H9 (cell line): ENCODE measurements around the gene ERC1. TPM values are rescaled to one million over a fixed set of nuclear protein-coding genes. Genes with fewer than 3 reads are reported as not detected.
A peak's percentile ranks its signal among the peaks of the same experiment; 100 is the strongest.

Experiments used
- DNase-seq: peaks from one replicate; pipeline ENCODE4 v3.0.0-alpha.2; 2017
- H2AFZ ChIP-seq: one replicate; pipeline ENCODE4 v1.6.1; 2013; ENCODE audit warnings: mild to moderate bottlenecking, low read length, control low read depth, moderate library complexity
- H2AK5ac ChIP-seq: 2 replicates; pipeline ENCODE4 v1.6.1; 2013; ENCODE audit warnings: low read length, control low read depth, mixed read lengths; ENCODE audit not compliant: insufficient read length
- H2BK120ac ChIP-seq: one replicate; pipeline ENCODE4 v1.6.1; 2013; ENCODE audit warnings: low read depth, mild to moderate bottlenecking, low read length, control low read depth, inconsistent platforms; ENCODE audit not compliant: poor library complexity, severe bottlenecking
- H2BK12ac ChIP-seq: 2 replicates; pipeline ENCODE4 v1.6.1; 2013; ENCODE audit warnings: low read length, control low read depth, mixed read lengths, low read depth; ENCODE audit not compliant: insufficient read length
- H2BK15ac ChIP-seq: 2 replicates; pipeline ENCODE4 v1.6.1; 2013; ENCODE audit warnings: low read depth, low read length, control low read depth
- H2BK20ac ChIP-seq: one replicate; pipeline ENCODE4 v1.6.1; 2013; ENCODE audit warnings: low read depth, mild to moderate bottlenecking, low read length, control low read depth, inconsistent platforms; ENCODE audit not compliant: poor library complexity, severe bottlenecking
- H2BK5ac ChIP-seq: 2 replicates; pipeline ENCODE4 v1.6.1; 2013; ENCODE audit warnings: low read length, control low read depth, mixed read lengths; ENCODE audit not compliant: insufficient read length
- H3K14ac ChIP-seq: 2 replicates; pipeline ENCODE4 v1.6.1; 2013; ENCODE audit warnings: low read length, control low read depth; ENCODE audit not compliant: insufficient read depth
- H3K18ac ChIP-seq: 2 replicates; pipeline ENCODE4 v1.6.1; 2013; ENCODE audit warnings: low read depth, mild to moderate bottlenecking, mixed read lengths, low read length, control low read depth; ENCODE audit not compliant: insufficient read length
- H3K23ac ChIP-seq: 2 replicates; pipeline ENCODE4 v1.6.1; 2013; ENCODE audit warnings: low read length, control low read depth, mixed read lengths, low read depth; ENCODE audit not compliant: insufficient read length
- H3K23me2 ChIP-seq: 2 replicates; pipeline ENCODE4 v1.6.1; 2013; ENCODE audit warnings: low read depth, mild to moderate bottlenecking, mixed read lengths, low read length, control low read depth; ENCODE audit not compliant: insufficient read length, poor library complexity, severe bottlenecking
- H3K27ac ChIP-seq: 2 replicates; pipeline ENCODE4 v1.5.1; 2013; ENCODE audit warnings: low read length, control low read depth, mixed read lengths, low read depth; ENCODE audit not compliant: insufficient read length
- H3K27me3 ChIP-seq: 2 replicates; pipeline ENCODE4 v1.6.1; 2013; ENCODE audit warnings: low read length, control low read depth, inconsistent platforms; ENCODE audit not compliant: insufficient read depth
- H3K4ac ChIP-seq: 2 replicates; pipeline ENCODE4 v1.6.1; 2013; ENCODE audit warnings: low read depth, mild to moderate bottlenecking, control low read depth, inconsistent platforms, low read length, moderate library complexity
- H3K4me1 ChIP-seq: 2 replicates; pipeline ENCODE4 v1.6.1; 2013; ENCODE audit warnings: low read length, control low read depth, inconsistent platforms; ENCODE audit not compliant: insufficient read depth
- H3K4me2 ChIP-seq: 2 replicates; pipeline ENCODE4 v1.6.1; 2013; ENCODE audit warnings: low read length, control low read depth, mixed read lengths; ENCODE audit not compliant: insufficient read length, insufficient read depth
- H3K56ac ChIP-seq: 2 replicates; pipeline ENCODE4 v1.6.1; 2013; ENCODE audit warnings: low read depth, mild to moderate bottlenecking, mixed read lengths, low read length, control low read depth; ENCODE audit not compliant: insufficient read length
- H3K79me1 ChIP-seq: 2 replicates; pipeline ENCODE4 v1.6.1; 2013; ENCODE audit warnings: low read depth, mild to moderate bottlenecking, moderate library complexity, low read length, control low read depth, inconsistent platforms; ENCODE audit not compliant: insufficient read depth, poor library complexity, severe bottlenecking
- H3K79me2 ChIP-seq: 2 replicates; pipeline ENCODE4 v1.6.1; 2013; ENCODE audit warnings: low read length, control low read depth, inconsistent platforms; ENCODE audit not compliant: insufficient read depth
- H3K9ac ChIP-seq: 2 replicates; pipeline ENCODE4 v1.6.1; 2013; ENCODE audit warnings: low read length, control low read depth, mixed read lengths; ENCODE audit not compliant: insufficient read length; ENCODE audit errors: extremely low read depth
- H3K9me3 ChIP-seq: one replicate; pipeline ENCODE4 v1.6.1; 2013; ENCODE audit warnings: low read depth, low read length, inconsistent platforms; ENCODE audit not compliant: control insufficient read depth
- H3T11ph ChIP-seq: one replicate; pipeline ENCODE4 v1.6.1; 2013; ENCODE audit warnings: mild to moderate bottlenecking, low read length, control low read depth, inconsistent platforms
- H4K20me1 ChIP-seq: one replicate; pipeline ENCODE4 v1.6.1; 2013; ENCODE audit not compliant: control insufficient read depth, insufficient read length, insufficient read depth
- H4K5ac ChIP-seq: 2 replicates; pipeline ENCODE4 v1.6.1; 2013; ENCODE audit warnings: low read depth, mild to moderate bottlenecking, mixed read lengths, low read length, control low read depth; ENCODE audit not compliant: insufficient read length
- H4K8ac ChIP-seq: replicated peaks from 2 replicates; pipeline ENCODE4 v1.6.1; 2013; ENCODE audit warnings: low read length, control low read depth, mixed read lengths, low read depth; ENCODE audit not compliant: insufficient read length
- H4K91ac ChIP-seq: 2 replicates; pipeline ENCODE4 v1.6.1; 2013; ENCODE audit warnings: low read depth, mild to moderate bottlenecking, moderate library complexity, mixed read lengths, low read length, control low read depth; ENCODE audit not compliant: insufficient read length
- H3K27ac Mint-ChIP-seq, 3 experiments: 2 replicates in 2 of 3; 3 replicates in 1 of 3; pipeline ENCODE4 v1.8.0; 2020 to 2021; ENCODE audit warnings: mixed read lengths in 3 of 3, mild to moderate bottlenecking in 1 of 3, moderate library complexity in 1 of 3
- H3K27me3 Mint-ChIP-seq: 2 replicates; pipeline ENCODE4 v1.8.0; 2021; ENCODE audit warnings: low read depth, mild to moderate bottlenecking, moderate library complexity, mixed read lengths
- H3K36me3 Mint-ChIP-seq, 3 experiments: 2 replicates in 2 of 3; 3 replicates in 1 of 3; pipeline ENCODE4 v1.8.0; 2020 to 2021; ENCODE audit warnings: low read depth in 3 of 3, mixed read lengths in 3 of 3; ENCODE audit not compliant: insufficient read depth in 1 of 3
- H3K4me1 Mint-ChIP-seq, 2 experiments: 2 replicates each; pipeline ENCODE4 v1.8.0; 2020; ENCODE audit warnings: mixed read lengths in 2 of 2
- H3K4me3 Mint-ChIP-seq, 2 experiments: 2 replicates in 1 of 2; 3 replicates in 1 of 2; pipeline ENCODE4 v1.8.0; 2020 to 2021; ENCODE audit warnings: mild to moderate bottlenecking in 2 of 2, mixed read lengths in 2 of 2, moderate library complexity in 1 of 2
- H3K9me3 Mint-ChIP-seq, 2 experiments: 2 replicates in 1 of 2; 3 replicates in 1 of 2; pipeline ENCODE4 v1.8.0; 2020; ENCODE audit warnings: mild to moderate bottlenecking in 2 of 2, mixed read lengths in 2 of 2, moderate library complexity in 1 of 2
- WGBS: extraction: QIAGEN DNeasy Blood & Tissue Kit; methylation state at CpG from one replicate; pipeline ENCODE4 v1.1.7; 2013; ENCODE audit warnings: missing lambda C conversion rate, low lambda C conversion rate, mixed read lengths; ENCODE audit not compliant: insufficient read length; ENCODE audit errors: extremely low coverage; 5-methylcytosine and 5-hydroxymethylcytosine counted together
- total RNA-seq: library from RNA; stranded (reverse); gene quantifications from 2 replicates; pipeline ENCODE4 v1.2.1, GENCODE V29; 2021
- TF ChIP-seq, protein P1 (sequence below): fragments of 200-600 bp; sonication (generic); conservative IDR thresholded peaks from 3 replicates; pipeline ENCODE4 v1.8.0; 2021; ENCODE audit warnings: antibody characterized with exemption, mild to moderate bottlenecking

The ERC1 gene
- total RNA-seq, 1 experiment from 2014 or later = 51.2 TPM

DNA sequence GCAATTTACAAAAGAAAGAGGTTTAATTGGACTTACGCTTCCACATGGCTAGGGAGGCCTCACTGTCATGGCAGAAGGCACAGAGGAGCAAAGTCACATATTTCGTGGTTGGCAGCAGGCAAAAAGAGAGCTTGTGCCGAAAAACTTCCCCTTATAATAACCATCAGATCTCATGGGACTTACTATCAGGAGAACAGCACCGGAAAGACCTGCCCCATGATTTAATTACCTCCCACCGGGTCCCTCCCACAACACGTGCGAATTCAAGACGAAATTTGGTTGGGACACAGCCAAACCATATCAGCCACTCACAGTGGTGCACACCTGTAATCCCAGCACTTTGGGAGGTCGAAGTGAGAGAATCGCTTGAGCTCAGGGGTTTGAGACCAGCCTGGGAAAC is 534.8 kb downstream of the ERC1 start:
- no peaks in the 10 kb centered on the region for H4K20me1 ChIP-seq
- no peak overlapping the region for H3T11ph ChIP-seq
- peaks cover 12% of the 10 kb centered on the region for H3K27me3 ChIP-seq
- H2AFZ ChIP-seq = no peak overlapping the region
- H3K4me2 ChIP-seq = no peak overlapping the region
- no peak overlapping the region for H4K5ac ChIP-seq
- Mint-ChIP-seq H3K4me1 (peaks cover 18 to 20% of the 10 kb centered on the region in 2 experiments), H3K36me3 (peaks cover 0 to 2% (median 0%) of the 10 kb centered on the region in 3 experiments; a peak in 2 of 7 replicates), H3K27me3 (peaks cover 61% of the 10 kb centered on the region), H3K27ac (no peak overlapping the region), H3K9me3 (peaks cover 0 to 2% of the 10 kb centered on the region in 2 experiments; a peak in 2 of 5 replicates), H3K4me3 (no peak overlapping the region)
- H3K79me2 ChIP-seq = no peaks in the 10 kb centered on the region
- TF ChIP-seq, protein P1, sequence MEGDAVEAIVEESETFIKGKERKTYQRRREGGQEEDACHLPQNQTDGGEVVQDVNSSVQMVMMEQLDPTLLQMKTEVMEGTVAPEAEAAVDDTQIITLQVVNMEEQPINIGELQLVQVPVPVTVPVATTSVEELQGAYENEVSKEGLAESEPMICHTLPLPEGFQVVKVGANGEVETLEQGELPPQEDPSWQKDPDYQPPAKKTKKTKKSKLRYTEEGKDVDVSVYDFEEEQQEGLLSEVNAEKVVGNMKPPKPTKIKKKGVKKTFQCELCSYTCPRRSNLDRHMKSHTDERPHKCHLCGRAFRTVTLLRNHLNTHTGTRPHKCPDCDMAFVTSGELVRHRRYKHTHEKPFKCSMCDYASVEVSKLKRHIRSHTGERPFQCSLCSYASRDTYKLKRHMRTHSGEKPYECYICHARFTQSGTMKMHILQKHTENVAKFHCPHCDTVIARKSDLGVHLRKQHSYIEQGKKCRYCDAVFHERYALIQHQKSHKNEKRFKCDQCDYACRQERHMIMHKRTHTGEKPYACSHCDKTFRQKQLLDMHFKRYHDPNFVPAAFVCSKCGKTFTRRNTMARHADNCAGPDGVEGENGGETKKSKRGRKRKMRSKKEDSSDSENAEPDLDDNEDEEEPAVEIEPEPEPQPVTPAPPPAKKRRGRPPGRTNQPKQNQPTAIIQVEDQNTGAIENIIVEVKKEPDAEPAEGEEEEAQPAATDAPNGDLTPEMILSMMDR = no peak
- no CpG with 5 or more reads among the region's 10 CpGs for WGBS
- H3K27ac ChIP-seq = no peak overlapping the region
- H4K91ac ChIP-seq = no peak overlapping the region
- H3K9me3 ChIP-seq = no peaks in the 10 kb centered on the region
- no peak overlapping the region for H2BK120ac ChIP-seq
- H3K4me1 ChIP-seq = peaks cover 6% of the 10 kb centered on the region; the same call in 1 of the 2 replicates
- no peak overlapping the region for H3K23ac ChIP-seq
- H4K8ac ChIP-seq = no peak overlapping the region
- H3K14ac ChIP-seq = no peak overlapping the region
- H2BK15ac ChIP-seq = no peak overlapping the region
- H3K18ac ChIP-seq = no peak overlapping the region
- H2AK5ac ChIP-seq = no peak overlapping the region
- H3K9ac ChIP-seq = no peak overlapping the region
- H3K79me1 ChIP-seq = no peaks in the 10 kb centered on the region
- H2BK20ac ChIP-seq = no peak overlapping the region
- no peak overlapping the region for H2BK5ac ChIP-seq
- DNase-seq = peak; percentile 28
- H3K4ac ChIP-seq = no peak overlapping the region
- H2BK12ac ChIP-seq = no peak overlapping the region
- no peak overlapping the region for H3K56ac ChIP-seq
- H3K23me2 ChIP-seq = peaks cover 7% of the 10 kb centered on the region
